Neutrophil (primary cell): Measurements from ENCODE around the gene SLIT2.

Source experiments
- H3K27ac ChIP-seq: fragments of 200-600 bp; sonication (generic); 2 replicates; pipeline ENCODE4 v1.5.1; 2016; ENCODE audit warnings: mild to moderate bottlenecking, moderate library complexity
- H3K27me3 ChIP-seq: fragments of 200-600 bp; sonication (generic); 2 replicates; pipeline ENCODE4 v1.6.0; 2016; ENCODE audit warnings: mild to moderate bottlenecking
- H3K36me3 ChIP-seq: fragments of 200-600 bp; sonication (generic); 2 replicates; pipeline ENCODE4 v1.5.1; 2017
- H3K4me1 ChIP-seq, 2 experiments: fragments of 200-600 bp in 1 of 2; sonication (generic) in 1 of 2; 1 replicate in 1 of 2; 2 replicates in 1 of 2; pipeline versions ENCODE4 v1.5.1 to v1.6.1; 2013 to 2016; ENCODE audit warnings: low read depth in 1 of 2, low read length in 1 of 2, mild to moderate bottlenecking in 1 of 2, moderate library complexity in 1 of 2; ENCODE audit not compliant: control insufficient read depth in 1 of 2, insufficient read depth in 1 of 2
- H3K4me3 ChIP-seq, 2 experiments: fragments of 200-600 bp in 1 of 2; sonication (generic) in 1 of 2; 1 replicate in 1 of 2; 2 replicates in 1 of 2; pipeline ENCODE4 v1.5.1; 2013 to 2016; ENCODE audit warnings: low read depth in 1 of 2, low read length in 1 of 2, mild to moderate bottlenecking in 1 of 2, moderate library complexity in 1 of 2
- H3K9me3 ChIP-seq: fragments of 200-600 bp; sonication (generic); 2 replicates; pipeline ENCODE4 v1.5.1; 2016
- CTCF ChIP-seq: fragments of 200-600 bp; sonication (generic); IDR thresholded peaks from 2 replicates; pipeline ENCODE4 v1.5.1; 2016; ENCODE audit warnings: antibody characterized with exemption

The SLIT2 gene

GRCh38 chr4:20253283-20253734 is 1.6 kb downstream of the SLIT2 start:
- no peak overlapping the region for H3K4me3 ChIP-seq

GRCh38 chr4:20253735-20254409 is 2.2 kb downstream of the SLIT2 start:
- no peak for TF ChIP-seq CTCF

More at GRCh38 chr4:20253283-20253734, 1.6 kb downstream of the SLIT2 start:
- Histone ChIP-seq H3K27me3 (peaks cover 100% of the 10 kb centered on the region), H3K9me3 (no peaks in the 10 kb centered on the region), H3K4me1 (no peaks in the 10 kb centered on the region), H3K27ac (no peak overlapping the region), H3K36me3 (no peaks in the 10 kb centered on the region)
- TF ChIP-seq CTCF, result no peak

GRCh38 chr4:20254511-20255250 is 3.0 kb downstream of the SLIT2 start:
- TF ChIP-seq CTCF, result no peak
- Histone ChIP-seq H3K9me3 (no peaks in the 10 kb centered on the region), H3K36me3 (no peaks in the 10 kb centered on the region), H3K4me1 (no peaks in the 10 kb centered on the region), H3K4me3 (no peak overlapping the region), H3K27ac (no peak overlapping the region), H3K27me3 (peaks cover 96% of the 10 kb centered on the region)

More at GRCh38 chr4:20253735-20254409, 2.2 kb downstream of the SLIT2 start:
- peaks cover 100% of the 10 kb centered on the region for H3K27me3 ChIP-seq
- H3K9me3 ChIP-seq, result no peaks in the 10 kb centered on the region
- H3K4me3 ChIP-seq, result no peak overlapping the region
- no peaks in the 10 kb centered on the region for H3K4me1 ChIP-seq
- H3K27ac ChIP-seq, result no peak overlapping the region
- H3K36me3 ChIP-seq, result no peaks in the 10 kb centered on the region

- Histone ChIP-seq H3K27ac (no peak overlapping the region), H3K4me3 (no peak overlapping the region), H3K36me3 (no peaks in the 10 kb centered on the region), H3K27me3 (peaks cover 91% of the 10 kb centered on the region), H3K4me1 (no peaks in the 10 kb centered on the region), H3K9me3 (no peaks in the 10 kb centered on the region)
- no peak for TF ChIP-seq CTCF
These were observed 3.5 kb downstream of the SLIT2 start for GRCh38 chr4:20255251-20255586.

- H3K4me3 ChIP-seq, result no peak overlapping the region
- H3K27me3 ChIP-seq, result peaks cover 84% of the 10 kb centered on the region
These were observed 4.1 kb downstream of the SLIT2 start for GRCh38 chr4:20255823-20256222.

More at GRCh38 chr4:20255823-20256222, 4.1 kb downstream of the SLIT2 start:
- H3K36me3 ChIP-seq, result no peaks in the 10 kb centered on the region
- H3K27ac ChIP-seq, result no peak overlapping the region
- H3K9me3 ChIP-seq, result no peaks in the 10 kb centered on the region
- no peak for TF ChIP-seq CTCF
- H3K4me1 ChIP-seq, result no peaks in the 10 kb centered on the region
